HG03342 (cell line): ENCODE results near the gene FGF22.
"Not testable (repeated sequence)": the region's sequence is repeated elsewhere in the genome, so short reads cannot be mapped to it uniquely, and the experiment has no call there.

Experiments
- ATAC-seq: cut with Tn5 transposase; IDR thresholded peaks from one replicate; pipeline ENCODE4 v1.9.1; 2021; ENCODE audit warnings: mild to moderate bottlenecking, moderate library complexity; ENCODE audit not compliant: unreplicated experiment

FGF22 gene

GRCh38 chr19:620166-620862, 19.4 kb upstream of the FGF22 start:
- ATAC-seq = no peak

DNA sequence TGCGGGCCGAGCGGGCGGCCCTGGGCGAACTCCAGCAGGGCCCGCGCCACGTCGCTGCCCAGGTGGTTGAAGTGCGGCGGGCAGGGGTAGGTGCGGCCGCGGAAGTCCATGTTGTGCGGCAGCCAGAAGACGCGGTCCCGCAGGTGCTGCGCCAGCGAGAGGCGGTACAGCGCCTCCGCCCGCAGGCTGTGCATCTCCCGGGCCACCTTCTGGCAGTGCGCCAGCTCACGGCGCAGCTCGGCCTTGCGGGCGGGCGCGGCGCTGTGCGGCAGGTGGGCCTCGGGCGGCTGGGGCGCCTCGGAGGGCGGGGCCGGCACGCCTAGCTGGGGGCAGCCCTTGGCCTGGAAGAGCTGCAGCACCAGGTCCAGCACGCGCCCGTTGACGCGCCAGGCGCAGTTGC, 18.5 kb upstream of the FGF22 start:
- ATAC-seq = not testable (repeated sequence)

DNA sequence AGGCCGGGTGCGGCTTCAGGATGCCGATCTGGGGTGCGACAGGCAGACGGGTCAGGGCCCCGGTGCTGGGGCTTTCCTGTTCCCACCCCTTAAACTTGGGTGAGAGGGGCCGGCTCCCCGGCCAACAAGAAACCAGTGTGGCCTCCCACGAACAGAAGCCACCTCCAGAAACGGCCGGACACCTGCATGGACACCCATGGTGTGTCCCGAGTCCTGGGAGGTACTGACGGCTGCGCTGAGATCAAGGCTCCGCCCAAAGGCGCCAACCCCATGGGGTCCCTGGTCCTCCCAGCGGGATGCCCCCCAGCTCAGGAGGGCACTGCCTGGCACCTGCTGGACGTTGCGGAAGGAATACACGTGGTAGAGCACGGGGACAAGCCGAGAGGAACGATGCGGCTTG, 17.9 kb upstream of the FGF22 start:
- ATAC-seq = no peak

- no peak for ATAC-seq
Observed at GRCh38 chr19:622666-623065, 17.0 kb upstream of the FGF22 start.

DNA sequence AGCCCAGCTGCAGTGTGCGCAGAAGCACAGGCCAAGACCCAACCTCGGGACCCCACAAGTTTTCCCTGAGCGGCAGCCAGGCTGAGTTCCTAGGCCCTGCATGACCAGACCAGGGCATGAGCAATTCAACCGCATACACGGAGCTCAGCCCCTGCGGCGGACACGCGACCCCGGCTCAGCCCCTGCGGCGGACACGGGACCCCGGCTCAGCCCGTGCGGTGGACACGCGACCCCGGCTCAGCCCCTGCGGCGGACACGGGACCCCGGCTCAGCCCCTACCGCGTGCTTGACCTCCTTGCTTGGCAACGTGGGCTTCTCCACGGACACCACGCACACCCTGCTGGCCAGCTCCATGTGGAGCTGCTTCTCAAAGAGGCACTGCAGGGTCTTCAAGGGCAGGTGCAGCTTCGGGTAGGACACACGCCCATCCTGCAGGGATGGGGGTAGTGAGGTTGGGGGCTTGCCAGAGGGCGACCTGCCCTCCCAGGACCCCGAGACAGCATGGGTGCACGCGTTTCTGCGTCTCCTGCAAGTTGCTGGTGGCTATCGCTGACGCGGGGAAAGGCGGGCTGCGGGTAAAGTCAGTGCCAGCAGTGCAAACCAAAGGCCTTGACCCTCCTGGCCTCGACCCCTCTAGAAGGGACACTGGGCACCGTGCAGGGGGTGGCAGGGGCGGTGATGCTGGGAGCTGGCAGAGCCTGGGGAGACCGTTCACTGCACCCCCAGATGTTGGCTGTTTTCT, 16.3 kb upstream of the FGF22 start:
- no peak for ATAC-seq

DNA sequence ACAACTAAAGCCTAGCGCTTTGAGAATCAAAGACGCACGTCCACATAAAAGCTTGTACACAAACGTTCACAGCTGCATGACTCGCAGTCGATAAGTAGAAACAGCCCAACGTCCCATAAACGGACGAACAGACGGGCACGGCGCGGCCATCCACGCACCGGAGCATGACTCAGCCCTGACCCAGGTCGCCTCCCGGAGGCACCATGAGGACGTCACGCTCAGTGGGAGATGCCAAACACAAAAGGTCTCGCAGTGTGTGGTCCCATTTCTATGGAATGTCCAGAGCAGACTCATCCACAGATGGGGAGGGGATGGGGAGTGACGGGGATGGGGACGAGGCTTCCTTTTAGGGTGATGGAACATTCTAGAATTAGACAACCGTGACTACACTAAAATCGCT, 15.7 kb upstream of the FGF22 start:
- no peak for ATAC-seq

DNA sequence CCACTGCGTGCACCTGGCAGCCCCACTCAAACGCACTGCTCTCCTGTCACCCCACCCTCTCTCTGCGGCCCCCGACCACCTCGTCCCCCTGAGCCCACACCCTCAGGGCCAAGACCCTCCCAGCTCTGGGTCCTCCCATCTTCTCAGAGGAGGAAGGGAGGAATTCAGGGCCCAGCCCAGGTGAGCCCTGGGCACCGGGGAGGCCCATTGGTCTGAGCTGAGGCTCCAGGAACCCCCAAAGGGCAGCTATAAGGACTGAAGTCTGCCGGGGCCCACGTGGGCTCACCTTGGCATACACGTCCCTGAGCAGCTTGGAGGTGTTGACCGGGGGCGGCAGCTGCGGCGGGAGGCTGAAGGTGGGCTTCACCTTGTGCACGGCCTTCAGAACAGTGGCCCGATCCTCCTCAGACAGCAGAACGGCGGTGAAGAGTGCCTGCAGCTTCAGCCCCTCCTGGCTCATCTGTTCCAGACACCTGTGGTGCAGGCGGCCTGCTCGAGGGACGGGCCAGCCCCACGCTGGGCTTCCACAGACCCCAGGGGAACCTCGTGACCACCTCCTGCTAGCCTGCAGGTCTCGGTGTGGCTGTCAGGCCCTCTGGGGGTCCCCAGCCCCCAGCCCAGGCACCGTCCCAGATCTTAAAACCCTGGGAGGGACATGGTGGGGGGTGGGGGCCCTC, 15.1 kb upstream of the FGF22 start:
- ATAC-seq = no peak

DNA sequence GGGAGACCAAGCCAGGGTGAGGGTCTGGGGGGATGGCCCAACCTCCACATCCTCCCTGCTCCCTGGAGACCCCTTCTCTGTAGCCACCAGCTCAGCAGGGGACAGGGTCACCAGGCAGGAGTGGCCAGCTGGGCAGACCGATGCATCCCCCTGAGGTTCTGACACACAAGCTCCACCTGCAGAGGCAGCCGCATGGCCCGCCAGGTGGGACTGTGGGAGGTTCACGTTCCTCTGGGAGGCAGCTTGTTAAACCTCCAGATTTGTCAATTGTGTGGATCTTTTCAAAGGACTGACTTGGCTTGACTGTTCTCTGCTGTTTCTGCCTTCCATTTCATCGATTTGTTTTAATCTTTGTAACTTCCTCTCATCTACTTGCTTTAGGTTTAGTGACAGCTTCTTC, 14.4 kb upstream of the FGF22 start:
- ATAC-seq = no peak

- ATAC-seq = not testable (repeated sequence)
Observed at GRCh38 chr19:626566-626965, 13.1 kb upstream of the FGF22 start.

DNA sequence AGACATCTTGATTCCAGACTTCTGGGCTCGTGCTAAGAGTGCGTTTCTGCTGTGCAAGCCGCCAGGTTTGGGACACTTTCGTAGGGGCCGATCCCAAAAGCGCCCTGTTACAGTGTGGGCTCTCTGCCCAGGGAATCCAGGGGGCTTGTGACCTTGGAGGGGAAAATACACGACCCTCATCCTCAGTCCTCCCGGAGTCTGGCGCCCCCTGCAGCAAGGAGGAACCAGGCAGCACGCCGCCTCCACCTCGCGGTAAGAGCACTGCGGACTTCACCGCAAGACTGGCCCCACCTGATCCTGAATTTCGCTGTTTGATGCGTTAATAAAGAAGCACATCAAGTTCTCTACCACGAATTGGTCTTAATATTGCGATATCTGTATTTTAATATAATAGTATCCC, 11.5 kb upstream of the FGF22 start:
- ATAC-seq = no peak

DNA sequence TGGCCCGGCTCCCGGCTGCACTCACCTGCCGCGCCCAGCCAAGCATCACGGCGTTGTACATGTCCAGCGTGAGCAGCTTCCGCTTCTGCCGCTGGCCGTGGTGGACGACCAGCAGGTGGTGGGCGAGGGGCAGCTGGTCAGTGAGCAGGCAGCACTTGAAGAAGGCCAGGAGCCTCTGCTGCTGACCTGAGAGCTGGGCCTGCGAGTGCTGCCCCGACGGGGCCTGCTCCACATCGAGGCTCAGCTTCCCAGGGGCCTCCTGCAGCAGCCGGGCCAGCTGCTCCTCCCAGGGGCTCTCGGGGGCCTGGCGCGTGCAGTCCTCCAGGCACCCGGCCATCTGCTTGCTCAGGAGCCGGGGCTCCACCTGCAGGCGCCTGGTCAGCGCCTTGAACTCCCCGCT, 10.2 kb upstream of the FGF22 start:
- ATAC-seq = not testable (repeated sequence)

GRCh38 chr19:629961-630714, 9.5 kb upstream of the FGF22 start:
- ATAC-seq = no peak

DNA sequence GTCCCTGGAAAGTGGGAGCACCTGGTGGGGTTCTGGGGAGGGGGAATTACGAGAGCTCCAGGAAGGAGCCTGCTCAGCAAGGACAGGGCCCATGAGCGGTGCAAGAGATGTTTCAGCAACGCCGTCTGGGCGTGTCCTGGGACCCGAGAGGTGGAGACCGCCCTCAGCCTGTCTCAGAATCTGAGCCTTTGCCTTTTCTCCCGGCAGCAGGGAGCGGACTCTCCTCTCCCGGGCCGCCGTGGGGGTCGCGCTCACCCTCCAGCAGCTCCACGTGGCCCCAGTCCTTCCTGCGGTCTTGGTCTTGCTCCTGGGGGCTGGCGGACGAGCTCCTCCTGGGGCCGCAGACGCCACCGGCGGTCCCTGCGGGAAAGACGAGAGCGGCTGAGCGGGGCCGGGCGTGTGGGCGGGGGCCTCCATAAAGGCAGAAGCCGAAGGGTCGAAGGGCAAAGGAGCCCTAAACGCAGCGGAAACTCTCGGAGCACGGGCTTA, 7.1 kb upstream of the FGF22 start:
- peak; percentile 23 for ATAC-seq

DNA sequence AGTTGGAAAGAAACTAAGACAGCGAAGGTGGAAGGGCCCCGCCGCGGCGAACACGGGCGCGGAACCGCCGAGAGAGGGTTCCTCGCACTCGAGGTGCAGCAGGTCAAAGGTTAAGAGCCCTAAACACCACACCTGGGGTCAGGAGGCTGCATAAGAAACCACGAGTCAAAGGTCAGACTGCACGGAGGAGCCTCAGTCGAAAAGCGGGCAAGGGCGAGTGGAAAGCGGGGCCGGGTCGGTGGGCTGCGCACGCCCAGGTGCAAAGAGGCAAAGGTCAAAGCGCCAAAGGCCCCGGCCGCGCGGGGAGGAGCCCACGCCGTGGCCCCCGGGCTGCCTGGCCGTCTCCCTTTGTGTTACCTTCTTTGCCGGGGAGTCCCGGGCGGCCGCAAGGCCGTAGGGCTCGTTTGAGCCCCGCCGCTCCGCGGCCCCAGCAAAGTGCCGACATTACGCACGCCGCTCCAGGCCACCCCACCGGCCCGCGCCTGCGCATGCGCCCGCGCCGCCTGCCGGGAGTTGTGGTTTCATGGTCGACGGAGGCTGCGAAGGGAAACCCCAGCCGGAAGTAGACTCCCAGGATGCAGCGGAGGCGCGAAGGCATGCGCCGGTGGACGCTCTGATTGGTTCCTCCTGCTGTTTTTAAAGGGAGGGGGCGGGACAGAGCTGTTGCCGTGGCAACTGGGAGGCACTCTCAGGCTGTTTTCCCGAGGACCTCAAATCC, 6.5 kb upstream of the FGF22 start, which contains the start of gene POLRMT:
POLRMT (minus strand) TSS at position 470 of the 718 bp plus-strand sequence; CDS start at position 445, 25 bp downstream.
- ATAC-seq = peak; percentile 77

GRCh38 chr19:633786-634639, 5.7 kb upstream of the FGF22 start:
- ATAC-seq = no peak

DNA sequence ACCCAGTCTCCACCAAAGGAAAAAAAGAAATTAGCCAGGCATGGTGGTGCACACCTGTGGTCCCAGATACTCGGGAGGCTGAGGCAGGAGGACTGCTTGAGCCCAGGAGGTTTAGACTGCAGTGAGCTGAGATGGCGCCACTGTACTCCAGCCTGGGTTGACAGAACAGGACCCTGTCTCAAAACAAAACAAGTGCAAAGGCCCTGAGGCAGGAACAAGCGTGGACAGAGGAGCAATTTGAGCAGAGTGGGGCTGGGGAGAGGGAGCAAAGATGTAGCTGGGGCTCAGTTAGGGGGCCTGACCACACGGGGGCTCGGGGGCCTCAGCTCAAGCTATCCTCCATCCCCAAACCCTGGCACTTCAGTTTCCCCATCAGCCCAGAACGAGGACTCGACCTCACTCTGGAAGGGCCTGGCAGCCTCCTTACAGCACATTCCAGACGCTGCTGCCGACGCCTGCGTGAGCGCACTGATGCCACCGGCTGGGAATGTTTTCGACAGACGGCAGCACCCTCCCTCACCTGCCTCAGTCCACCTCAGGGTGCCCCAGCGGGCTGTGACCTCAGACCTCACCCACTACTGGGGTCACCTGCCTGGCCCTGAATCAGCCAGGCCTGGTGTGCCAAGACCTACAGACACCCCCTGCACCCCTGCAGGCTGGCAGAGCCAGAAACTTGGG, 4.6 kb upstream of the FGF22 start:
- no peak for ATAC-seq

DNA sequence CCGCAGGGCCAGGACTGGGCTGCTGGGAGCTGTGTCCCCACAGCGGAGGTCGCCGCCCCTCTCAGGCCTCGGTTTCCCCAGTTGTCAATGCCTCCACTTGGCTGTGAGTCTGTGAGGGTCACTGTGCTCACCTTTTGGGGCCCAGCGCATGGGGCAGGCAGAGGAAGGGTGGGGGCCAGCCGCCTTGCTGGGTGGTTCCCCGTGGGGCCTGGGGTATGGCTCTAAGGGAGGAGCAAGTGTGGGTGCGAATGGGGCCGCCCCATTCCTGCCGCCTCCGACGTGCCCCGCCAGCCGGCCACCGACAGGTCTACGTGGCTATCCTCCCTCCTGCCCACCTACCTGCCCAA, 800 bp upstream of the FGF22 start:
- ATAC-seq = no peak

DNA sequence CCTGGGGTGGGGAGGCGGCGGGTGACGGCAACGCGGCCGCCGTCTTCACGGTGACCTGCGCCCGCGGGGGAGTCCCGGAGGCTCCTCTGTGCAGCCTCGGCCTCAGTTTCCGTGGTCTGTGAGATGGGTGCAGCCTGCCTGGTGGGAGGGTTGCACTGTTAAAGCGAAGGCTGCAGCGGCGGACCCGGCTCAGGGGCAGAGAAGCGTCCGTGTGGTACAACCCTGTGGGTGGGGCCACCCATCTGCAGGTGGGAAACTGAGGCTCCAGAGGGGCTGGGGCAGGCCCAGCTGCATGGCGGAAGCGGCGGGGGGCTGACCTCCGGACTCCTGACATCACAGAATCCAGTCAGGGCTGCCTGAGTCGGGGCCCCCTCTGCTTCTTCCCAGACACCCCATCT, 481 bp downstream of the FGF22 start:
- no peak for ATAC-seq

- no peak for ATAC-seq
Observed at GRCh38 chr19:640606-641189, 1.0 kb downstream of the FGF22 start.
